GM12872 (cell line): Measurements from ENCODE around the gene EPB41L1.

ENCODE experiments used
- CTCF ChIP-seq: IDR thresholded peaks from 3 replicates; pipeline ENCODE4 v1.5.1; 2011; ENCODE audit warnings: low read depth, mild to moderate bottlenecking, low read length, moderate library complexity; ENCODE audit not compliant: insufficient read depth

The EPB41L1 gene

GRCh38 chr20:36235892-36236785 lies 81.6 kb downstream of the EPB41L1 start, which contains the start of gene AAR2:
TSS of gene AAR2 (plus strand) at chr20:36236478. CDS start at chr20:36239869, 3,391 bp downstream.
- TF ChIP-seq CTCF, result no peak

GRCh38 chr20:36236786-36237121 lies 82.2 kb downstream of the EPB41L1 start:
- TF ChIP-seq CTCF, result no peak

GRCh38 chr20:36237477-36237876 lies 82.9 kb downstream of the EPB41L1 start:
- no peak for TF ChIP-seq CTCF

- no peak for TF ChIP-seq CTCF
Observed at GRCh38 chr20:36238153-36238552, 83.6 kb downstream of the EPB41L1 start.

- TF ChIP-seq CTCF, result no peak
Observed at GRCh38 chr20:36238760-36239159, 84.2 kb downstream of the EPB41L1 start.

GRCh38 chr20:36240076-36240475 lies 85.5 kb downstream of the EPB41L1 start:
- TF ChIP-seq CTCF, result no peak

GRCh38 chr20:36241678-36242077 lies 87.1 kb downstream of the EPB41L1 start:
- TF ChIP-seq CTCF, result no peak
